GM12873 (cell line): ENCODE measurements around the gene LSS.

Experiments used
- CTCF ChIP-seq: IDR thresholded peaks from 2 replicates; pipeline ENCODE4 v1.5.1; 2012; ENCODE audit warnings: low read depth, mild to moderate bottlenecking, moderate library complexity, low read length, control low read depth; ENCODE audit not compliant: insufficient read depth; ENCODE audit errors: missing control alignments

The LSS gene

GRCh38 chr21:46228345-46229051, at the start of gene LSS:
TSS of gene LSS (minus strand) at chr21:46228774. CDS start at chr21:46228745, 29 bp downstream.
- TF ChIP-seq CTCF, result no peak

GRCh38 chr21:46274797-46275390, 46.3 kb upstream of the LSS start:
- no peak for TF ChIP-seq CTCF

GRCh38 chr21:46273341-46273740, 44.8 kb upstream of the LSS start:
- TF ChIP-seq CTCF, result no peak

- TF ChIP-seq CTCF, result no peak
These were observed 40.9 kb upstream of the LSS start for GRCh38 chr21:46269466-46269865.

- no peak for TF ChIP-seq CTCF
These were observed 39.8 kb upstream of the LSS start for GRCh38 chr21:46268371-46268770.

- no peak for TF ChIP-seq CTCF
These were observed 38.4 kb upstream of the LSS start for GRCh38 chr21:46266946-46267345.

- TF ChIP-seq CTCF, result no peak
These were observed 37.4 kb upstream of the LSS start for GRCh38 chr21:46265736-46266525.
